PC-3 (cell line): ENCODE measurements around the gene CEACAM20. TPM values are rescaled to one million over a fixed set of nuclear protein-coding genes. Genes with fewer than 3 reads are reported as not detected.
"Not testable (repeated sequence)": the region's sequence is repeated elsewhere in the genome, so short reads cannot be mapped to it uniquely, and the experiment has no call there.

Source experiments
- ATAC-seq: fragments of 200-7000 bp; cut with Tn5 transposase; 2 replicates; pipeline ENCODE4 v1.9.1; 2020; ENCODE audit warnings: mild to moderate bottlenecking, moderate library complexity
- BruUV-seq: library from RNA; stranded (reverse); fragments of 400-500 nt; replicated peaks from 2 replicates; lab custom pipeline; 2021; lab: Mats Ljungman, UMichigan
- CTCF ChIA-PET: fragments of 300-600 bp; sonication (Branson Sonifier 250); formaldehyde crosslinking; loops from one replicate; lab custom pipeline; 2022; ENCODE audit warnings: antibody characterized with exemption; lab: Charles Lee
- POLR2A ChIA-PET: fragments of 300-600 bp; sonication (Branson Sonifier 250); formaldehyde crosslinking; loops from one replicate; lab custom pipeline; 2022; ENCODE audit warnings: antibody characterized with exemption; ENCODE audit not compliant: unreplicated experiment; lab: Charles Lee
- DNase-seq: peaks from one replicate; pipeline ENCODE4 v3.0.0-alpha.2; 2015
- H2AFZ ChIP-seq: fragments of 300-600 bp; sonication (generic); 2 replicates; pipeline ENCODE4 v1.6.0; 2016; ENCODE audit warnings: antibody characterized with exemption, low read length
- H3F3A ChIP-seq: fragments of 300-600 bp; sonication (generic); one replicate; pipeline ENCODE4 v1.6.0; 2017; ENCODE audit warnings: antibody characterized with exemption, low read length, control low read depth, mild to moderate bottlenecking; ENCODE audit not compliant: unreplicated experiment
- H3K27ac ChIP-seq: fragments of 300-600 bp; sonication (generic); 2 replicates; pipeline ENCODE4 v1.5.1; 2016; ENCODE audit warnings: mild to moderate bottlenecking, low read length
- H3K27me3 ChIP-seq: fragments of 300-600 bp; sonication (generic); 2 replicates; pipeline ENCODE4 v1.6.1; 2016; ENCODE audit warnings: low read length, mixed read lengths
- H3K36me3 ChIP-seq: fragments of 300-600 bp; sonication (generic); 2 replicates; pipeline ENCODE4 v1.6.1; 2016; ENCODE audit warnings: low read depth, mixed run types, low read length, mixed read lengths
- H3K4me1 ChIP-seq: fragments of 300-600 bp; sonication (generic); 2 replicates; pipeline ENCODE4 v1.5.1; 2016; ENCODE audit warnings: low read length; ENCODE audit not compliant: insufficient read depth
- H3K4me2 ChIP-seq: fragments of 300-600 bp; sonication (generic); 2 replicates; pipeline ENCODE4 v1.6.0; 2016; ENCODE audit warnings: low read length
- H3K4me3 ChIP-seq: fragments of 300-600 bp; sonication (generic); 2 replicates; pipeline ENCODE4 v1.5.1; 2016; ENCODE audit warnings: mild to moderate bottlenecking, low read length, mixed read lengths
- H3K79me2 ChIP-seq: fragments of 300-600 bp; sonication (generic); 2 replicates; pipeline ENCODE4 v1.6.1; 2017; ENCODE audit warnings: low read length, mixed read lengths
- H3K9ac ChIP-seq: fragments of 300-600 bp; sonication (generic); 2 replicates; pipeline ENCODE4 v1.6.0; 2016; ENCODE audit warnings: mild to moderate bottlenecking, low read length
- H3K9me2 ChIP-seq: fragments of 300-600 bp; sonication (generic); replicated peaks from 2 replicates; pipeline ENCODE4 v1.6.1; 2016; ENCODE audit warnings: mixed run types, low read length, mixed read lengths
- H3K9me3 ChIP-seq: fragments of 300-600 bp; sonication (generic); 2 replicates; pipeline ENCODE4 v1.6.1; 2016; ENCODE audit warnings: low read length, mixed read lengths
- H4K20me1 ChIP-seq: fragments of 300-600 bp; sonication (generic); 2 replicates; pipeline ENCODE4 v1.6.1; 2016; ENCODE audit warnings: low read length, mixed read lengths
- CTCF ChIP-seq: fragments of 300-600 bp; sonication (generic); conservative IDR thresholded peaks from 2 replicates; pipeline ENCODE4 v1.5.1; 2017; ENCODE audit warnings: antibody characterized with exemption, low read depth, mild to moderate bottlenecking, low read length
- EZH2 ChIP-seq: fragments of 300-600 bp; sonication (generic); IDR thresholded peaks from one replicate; pipeline ENCODE4 v1.6.1; 2017; ENCODE audit warnings: antibody characterized with exemption, mild to moderate bottlenecking, low read length; ENCODE audit not compliant: unreplicated experiment
- EZH2phosphoT487 ChIP-seq: fragments of 300-600 bp; sonication (generic); IDR thresholded peaks from 2 replicates; pipeline ENCODE4 v1.6.1; 2018; ENCODE audit warnings: mild to moderate bottlenecking, antibody characterized with exemption, low read length, borderline replicate concordance
- intact Hi-C: fragments of 100-400 bp; cut with micrococcal nuclease; formaldehyde crosslinking; loops from 2 replicates; pipeline ENCODE4 v1.9.0; 2023
- total RNA-seq: library from RNA; depleted of rRNA; stranded (reverse); fragments of >200 nt; gene quantifications from 2 replicates; pipeline ENCODE4 v1.2.3, GENCODE V29; 2014

Gene CEACAM20
- total RNA-seq, 1 experiment from 2014 or later, result not detected

DNA sequence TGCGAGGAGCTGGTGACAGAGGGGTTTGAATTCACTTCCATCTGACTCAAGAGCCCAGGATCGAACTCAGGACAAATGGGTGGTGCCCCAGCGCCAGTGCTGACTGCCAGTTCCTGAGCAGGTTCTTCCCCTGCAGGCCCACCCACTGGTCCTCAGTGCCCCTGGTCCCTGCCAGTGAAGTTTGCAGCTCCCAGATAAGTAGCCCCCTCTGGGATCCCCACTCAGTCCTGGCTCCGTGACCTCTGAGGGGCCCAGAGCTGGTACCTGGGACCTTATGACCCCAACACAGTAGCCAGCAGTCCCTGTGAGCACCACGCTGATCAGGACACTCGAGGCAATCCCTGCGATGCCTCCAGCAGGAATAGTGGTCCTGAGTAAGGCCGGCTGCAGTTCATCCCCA, 11.3 kb upstream of the CEACAM20 start:
- TF ChIP-seq EZH2phosphoT487 (no peak), EZH2 (no peak), CTCF (no peak)
- H3K9ac ChIP-seq, result no peak overlapping the region
- no peaks in the 10 kb centered on the region for H3K4me1 ChIP-seq
- no peaks in the 10 kb centered on the region for H3K9me2 ChIP-seq
- no peaks in the 10 kb centered on the region for H3K9me3 ChIP-seq
- no peak overlapping the region for H3K4me2 ChIP-seq
- no peaks in the 10 kb centered on the region for H3K27me3 ChIP-seq
- ATAC-seq (no peak), DNase-seq (no peak)
- no peak overlapping the region for H2AFZ ChIP-seq
- H3K79me2 ChIP-seq, result no peaks in the 10 kb centered on the region
- no peak overlapping the region for H3K27ac ChIP-seq
- H3F3A ChIP-seq, result no peaks in the 10 kb centered on the region
- no peak overlapping the region for H3K4me3 ChIP-seq
- BruUV-seq, result no TSS peak
- intact Hi-C loops, result no loop called here
- H4K20me1 ChIP-seq, result no peaks in the 10 kb centered on the region
- ChIA-PET CTCF (no interaction called here), POLR2A (no interaction called here)
- H3K36me3 ChIP-seq, result no peaks in the 10 kb centered on the region

GRCh38 chr19:44539991-44540390, 10.5 kb upstream of the CEACAM20 start:
- intact Hi-C loops, result no loop called here
- H3F3A ChIP-seq, result no peaks in the 10 kb centered on the region
- no peak overlapping the region for H3K27ac ChIP-seq
- ATAC-seq, result no peak
- CTCF ChIA-PET, result no interaction called here
- TF ChIP-seq EZH2 (no peak), EZH2phosphoT487 (no peak), CTCF (no peak)
- H3K9ac ChIP-seq, result no peak overlapping the region
- no peak overlapping the region for H3K4me2 ChIP-seq
- no peaks in the 10 kb centered on the region for H4K20me1 ChIP-seq
- H2AFZ ChIP-seq, result no peak overlapping the region
- H3K4me3 ChIP-seq, result no peak overlapping the region
- H3K9me3 ChIP-seq, result no peaks in the 10 kb centered on the region
- H3K27me3 ChIP-seq, result no peaks in the 10 kb centered on the region
- H3K79me2 ChIP-seq, result no peaks in the 10 kb centered on the region
- BruUV-seq, result no TSS peak
- DNase-seq, result no peak
- POLR2A ChIA-PET, result no interaction called here
- H3K36me3 ChIP-seq, result no peaks in the 10 kb centered on the region
- H3K4me1 ChIP-seq, result no peaks in the 10 kb centered on the region
- no peaks in the 10 kb centered on the region for H3K9me2 ChIP-seq

- H3K9me3 ChIP-seq, result no peaks in the 10 kb centered on the region
- BruUV-seq, result no TSS peak
- H3K4me1 ChIP-seq, result no peaks in the 10 kb centered on the region
- H3K27me3 ChIP-seq, result no peaks in the 10 kb centered on the region
- H3K79me2 ChIP-seq, result no peaks in the 10 kb centered on the region
- H3K27ac ChIP-seq, result no peak overlapping the region
- H3K9me2 ChIP-seq, result no peaks in the 10 kb centered on the region
- H3K4me2 ChIP-seq, result no peak overlapping the region
- intact Hi-C loops, result no loop called here
- TF ChIP-seq CTCF (no peak), EZH2phosphoT487 (no peak), EZH2 (no peak)
- CTCF ChIA-PET, result no interaction called here
- H3K36me3 ChIP-seq, result no peaks in the 10 kb centered on the region
- H4K20me1 ChIP-seq, result no peaks in the 10 kb centered on the region
- DNase-seq (peak; percentile 18), ATAC-seq (no peak)
- no peak overlapping the region for H3K9ac ChIP-seq
- H3F3A ChIP-seq, result no peaks in the 10 kb centered on the region
- H2AFZ ChIP-seq, result no peak overlapping the region
- no peak overlapping the region for H3K4me3 ChIP-seq
- POLR2A ChIA-PET, result no interaction called here
These were observed 9.9 kb upstream of the CEACAM20 start for GRCh38 chr19:44539236-44539826.

- H3K27me3 ChIP-seq, H3K9me2 ChIP-seq, intact Hi-C loops, H3K79me2 ChIP-seq, DNase-seq, H3K36me3 ChIP-seq, H3K4me2 ChIP-seq, H3K9me3 ChIP-seq, BruUV-seq, POLR2A ChIA-PET, H4K20me1 ChIP-seq, H3K4me3 ChIP-seq, CTCF ChIA-PET, H3K27ac ChIP-seq, H3K9ac ChIP-seq, H3K4me1 ChIP-seq, H3F3A ChIP-seq, H2AFZ ChIP-seq, ATAC-seq: not testable (repeated sequence)
These were observed 5.9 kb upstream of the CEACAM20 start for GRCh38 chr19:44535361-44535760.
